SK-N-SH treated with all-trans-retinoic acid at 6 μM for 48 hours (cell line): ENCODE measurements around the gene MSANTD4.

ENCODE experiments used
- ATAC-seq: fragments of 200-7000 bp; cut with Tn5 transposase; 3 replicates; pipeline ENCODE4 v1.9.1; 2020; ENCODE audit warnings: mild to moderate bottlenecking, moderate library complexity
- ARNTL ChIP-seq: fragments of 450-650 bp; formaldehyde crosslinking; IDR thresholded peaks from 2 replicates; pipeline ENCODE4 v1.5.0; 2020; ENCODE audit warnings: low read depth, mild to moderate bottlenecking, moderate library complexity, borderline replicate concordance
- BACH2 ChIP-seq: fragments of 250-450 bp; sonication (Bioruptor Pico); IDR thresholded peaks from 2 replicates; pipeline ENCODE4 v1.9.0; 2021; ENCODE audit warnings: mild to moderate bottlenecking, borderline replicate concordance
- ESRRG ChIP-seq: fragments of 250-450 bp; sonication (Bioruptor Pico); IDR thresholded peaks from 2 replicates; pipeline ENCODE4 v1.6.1; 2021; ENCODE audit warnings: mild to moderate bottlenecking
- GLIS3 ChIP-seq: fragments of 250-450 bp; sonication (Bioruptor Pico); IDR thresholded peaks from 2 replicates; pipeline ENCODE4 v1.5.0; 2020; ENCODE audit warnings: mild to moderate bottlenecking, moderate library complexity
- OSR1 ChIP-seq: fragments of 250-450 bp; sonication (Bioruptor Pico); IDR thresholded peaks from 2 replicates; pipeline ENCODE4 v1.8.0; 2022; ENCODE audit warnings: moderate library complexity, mild to moderate bottlenecking, inconsistent platforms
- PPARA ChIP-seq: fragments of 250-450 bp; sonication (Bioruptor Pico); IDR thresholded peaks from 2 replicates; pipeline ENCODE4 v1.5.0; 2020; ENCODE audit warnings: mild to moderate bottlenecking, borderline replicate concordance
- RARB ChIP-seq: fragments of 250-450 bp; sonication (Bioruptor Pico); IDR thresholded peaks from 2 replicates; pipeline ENCODE4 v1.8.0; 2021; ENCODE audit warnings: mild to moderate bottlenecking, moderate library complexity
- SNAI2 ChIP-seq: fragments of 250-450 bp; sonication (Bioruptor Pico); IDR thresholded peaks from 2 replicates; pipeline ENCODE4 v1.5.0; 2020; ENCODE audit warnings: mild to moderate bottlenecking, moderate library complexity
- TCF4 ChIP-seq: fragments of 250-450 bp; sonication (Bioruptor Pico); IDR thresholded peaks from 2 replicates; pipeline ENCODE4 v1.8.0; 2021; ENCODE audit warnings: mild to moderate bottlenecking, moderate library complexity, borderline replicate concordance
- TOX ChIP-seq: fragments of 250-450 bp; sonication (Bioruptor Pico); IDR thresholded peaks from 2 replicates; pipeline ENCODE4 v1.8.0; 2021; ENCODE audit warnings: mild to moderate bottlenecking, moderate library complexity, borderline replicate concordance
- ZNF565 ChIP-seq: fragments of 450-650 bp; formaldehyde crosslinking; conservative IDR thresholded peaks from 2 replicates; pipeline ENCODE4 v1.5.0; 2020; ENCODE audit warnings: low read depth, mild to moderate bottlenecking, moderate library complexity
- ZNF8 ChIP-seq: fragments of 450-650 bp; formaldehyde crosslinking; IDR thresholded peaks from 2 replicates; pipeline ENCODE4 v1.5.0; 2020; ENCODE audit warnings: mild to moderate bottlenecking, moderate library complexity
- TF ChIP-seq, protein P1 (sequence below): fragments of 250-450 bp; sonication (Bioruptor Pico); IDR thresholded peaks from 2 replicates; pipeline ENCODE4 v1.5.0; 2020; ENCODE audit warnings: mild to moderate bottlenecking, moderate library complexity
- TF ChIP-seq, protein P2 (sequence below): fragments of 250-450 bp; sonication (Bioruptor Pico); IDR thresholded peaks from 2 replicates; pipeline ENCODE4 v1.8.0; 2021; ENCODE audit warnings: low read depth, mild to moderate bottlenecking, moderate library complexity, borderline replicate concordance
- TF ChIP-seq, protein P3 (sequence below): fragments of 250-450 bp; sonication (Bioruptor Pico); IDR thresholded peaks from 2 replicates; pipeline ENCODE4 v1.8.0; 2020; ENCODE audit warnings: mild to moderate bottlenecking, moderate library complexity, borderline replicate concordance
- TF ChIP-seq, protein P4 (sequence below): fragments of 250-450 bp; sonication (Bioruptor Pico); IDR thresholded peaks from 2 replicates; pipeline ENCODE4 v1.5.1; 2020; ENCODE audit warnings: low read depth, mild to moderate bottlenecking, moderate library complexity
- TF ChIP-seq, protein P5 (sequence below): fragments of 250-450 bp; sonication (Bioruptor Pico); IDR thresholded peaks from 2 replicates; pipeline ENCODE4 v1.5.1; 2021; ENCODE audit warnings: mild to moderate bottlenecking, moderate library complexity

Gene MSANTD4

DNA sequence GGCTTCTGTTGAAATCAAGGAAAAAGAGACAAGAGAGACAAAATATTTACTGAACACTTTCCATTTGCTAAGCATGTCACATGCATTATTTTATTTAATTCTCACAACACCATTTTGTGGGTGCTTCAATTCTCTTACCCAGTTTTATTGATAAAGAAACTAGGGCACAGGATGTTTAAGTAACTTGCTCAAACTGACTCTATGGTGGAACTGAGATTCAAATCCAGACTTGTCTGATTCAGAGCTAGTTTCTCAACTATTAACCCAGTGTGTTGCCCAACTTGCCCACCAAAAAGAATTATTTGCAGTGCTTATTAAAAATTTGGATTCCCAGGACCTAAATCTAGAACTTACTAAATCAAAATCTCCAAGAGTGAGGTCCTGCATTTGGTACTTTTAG is 21.5 kb upstream of the MSANTD4 start (continued):
- TF ChIP-seq, protein P1, sequence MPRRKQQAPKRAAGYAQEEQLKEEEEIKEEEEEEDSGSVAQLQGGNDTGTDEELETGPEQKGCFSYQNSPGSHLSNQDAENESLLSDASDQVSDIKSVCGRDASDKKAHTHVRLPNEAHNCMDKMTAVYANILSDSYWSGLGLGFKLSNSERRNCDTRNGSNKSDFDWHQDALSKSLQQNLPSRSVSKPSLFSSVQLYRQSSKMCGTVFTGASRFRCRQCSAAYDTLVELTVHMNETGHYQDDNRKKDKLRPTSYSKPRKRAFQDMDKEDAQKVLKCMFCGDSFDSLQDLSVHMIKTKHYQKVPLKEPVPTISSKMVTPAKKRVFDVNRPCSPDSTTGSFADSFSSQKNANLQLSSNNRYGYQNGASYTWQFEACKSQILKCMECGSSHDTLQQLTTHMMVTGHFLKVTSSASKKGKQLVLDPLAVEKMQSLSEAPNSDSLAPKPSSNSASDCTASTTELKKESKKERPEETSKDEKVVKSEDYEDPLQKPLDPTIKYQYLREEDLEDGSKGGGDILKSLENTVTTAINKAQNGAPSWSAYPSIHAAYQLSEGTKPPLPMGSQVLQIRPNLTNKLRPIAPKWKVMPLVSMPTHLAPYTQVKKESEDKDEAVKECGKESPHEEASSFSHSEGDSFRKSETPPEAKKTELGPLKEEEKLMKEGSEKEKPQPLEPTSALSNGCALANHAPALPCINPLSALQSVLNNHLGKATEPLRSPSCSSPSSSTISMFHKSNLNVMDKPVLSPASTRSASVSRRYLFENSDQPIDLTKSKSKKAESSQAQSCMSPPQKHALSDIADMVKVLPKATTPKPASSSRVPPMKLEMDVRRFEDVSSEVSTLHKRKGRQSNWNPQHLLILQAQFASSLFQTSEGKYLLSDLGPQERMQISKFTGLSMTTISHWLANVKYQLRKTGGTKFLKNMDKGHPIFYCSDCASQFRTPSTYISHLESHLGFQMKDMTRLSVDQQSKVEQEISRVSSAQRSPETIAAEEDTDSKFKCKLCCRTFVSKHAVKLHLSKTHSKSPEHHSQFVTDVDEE (CRISPR knock-in tag): no peak
- no peak for TF ChIP-seq ZNF8

DNA sequence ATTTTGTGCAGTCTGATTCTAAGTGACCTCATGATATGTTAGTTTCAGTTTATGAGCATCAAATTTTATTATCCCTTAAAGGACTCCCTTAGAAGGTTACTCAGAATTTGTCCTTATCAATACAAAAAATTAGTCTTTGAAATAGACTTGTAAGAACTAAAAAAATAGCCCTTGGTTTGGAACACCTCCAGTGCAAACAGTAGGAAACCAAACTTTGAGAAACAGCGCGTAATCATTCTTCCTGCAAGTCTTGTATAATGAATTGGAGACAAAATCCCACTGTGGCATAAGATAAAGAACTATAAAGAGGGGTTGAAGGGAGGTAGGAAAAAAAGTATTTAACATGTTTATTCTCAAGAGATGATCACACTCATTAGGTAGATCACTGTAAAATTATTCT is 10.8 kb upstream of the MSANTD4 start:
- ATAC-seq: no peak
- TF ChIP-seq ARNTL (CRISPR knock-in tag) (no peak), RARB (CRISPR knock-in tag) (no peak), TCF4 (CRISPR knock-in tag) (no peak)
- TF ChIP-seq, all 23 proteins: peak for 0

DNA sequence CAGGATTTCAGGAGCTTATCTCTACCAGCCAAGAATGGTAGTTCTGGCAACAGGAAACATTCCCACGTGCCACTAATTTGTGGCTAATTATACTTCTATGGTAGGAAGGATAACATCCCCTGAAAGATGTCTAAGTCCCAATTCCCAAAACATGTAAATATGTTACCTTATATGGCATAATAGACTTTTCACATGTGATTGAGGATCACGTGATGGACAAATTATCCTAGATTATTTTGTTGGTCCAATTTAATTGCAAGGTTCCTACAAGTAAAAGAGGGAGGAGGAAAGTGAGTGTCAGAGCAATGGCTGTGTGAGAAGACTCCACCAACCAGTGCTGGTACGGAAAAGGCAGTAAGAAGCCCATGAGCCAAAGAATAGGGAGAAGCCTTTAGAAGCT is 9.9 kb upstream of the MSANTD4 start:
- TF ChIP-seq GLIS3 (CRISPR knock-in tag) (no peak), ARNTL (CRISPR knock-in tag) (no peak), ZNF8 (no peak), ZNF565 (no peak), ESRRG (CRISPR knock-in tag) (no peak), TOX (CRISPR knock-in tag) (no peak), BACH2 (no peak), RARB (CRISPR knock-in tag) (no peak), TCF4 (CRISPR knock-in tag) (no peak)
- TF ChIP-seq, protein P1 (CRISPR knock-in tag): no peak
- TF ChIP-seq, protein P2, sequence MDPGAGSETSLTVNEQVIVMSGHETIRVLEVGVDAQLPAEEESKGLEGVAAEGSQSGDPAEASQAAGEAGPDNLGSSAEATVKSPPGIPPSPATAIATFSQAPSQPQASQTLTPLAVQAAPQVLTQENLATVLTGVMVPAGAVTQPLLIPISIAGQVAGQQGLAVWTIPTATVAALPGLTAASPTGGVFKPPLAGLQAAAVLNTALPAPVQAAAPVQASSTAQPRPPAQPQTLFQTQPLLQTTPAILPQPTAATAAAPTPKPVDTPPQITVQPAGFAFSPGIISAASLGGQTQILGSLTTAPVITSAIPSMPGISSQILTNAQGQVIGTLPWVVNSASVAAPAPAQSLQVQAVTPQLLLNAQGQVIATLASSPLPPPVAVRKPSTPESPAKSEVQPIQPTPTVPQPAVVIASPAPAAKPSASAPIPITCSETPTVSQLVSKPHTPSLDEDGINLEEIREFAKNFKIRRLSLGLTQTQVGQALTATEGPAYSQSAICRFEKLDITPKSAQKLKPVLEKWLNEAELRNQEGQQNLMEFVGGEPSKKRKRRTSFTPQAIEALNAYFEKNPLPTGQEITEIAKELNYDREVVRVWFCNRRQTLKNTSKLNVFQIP (CRISPR knock-in tag): no peak
- TF ChIP-seq, protein P3, sequence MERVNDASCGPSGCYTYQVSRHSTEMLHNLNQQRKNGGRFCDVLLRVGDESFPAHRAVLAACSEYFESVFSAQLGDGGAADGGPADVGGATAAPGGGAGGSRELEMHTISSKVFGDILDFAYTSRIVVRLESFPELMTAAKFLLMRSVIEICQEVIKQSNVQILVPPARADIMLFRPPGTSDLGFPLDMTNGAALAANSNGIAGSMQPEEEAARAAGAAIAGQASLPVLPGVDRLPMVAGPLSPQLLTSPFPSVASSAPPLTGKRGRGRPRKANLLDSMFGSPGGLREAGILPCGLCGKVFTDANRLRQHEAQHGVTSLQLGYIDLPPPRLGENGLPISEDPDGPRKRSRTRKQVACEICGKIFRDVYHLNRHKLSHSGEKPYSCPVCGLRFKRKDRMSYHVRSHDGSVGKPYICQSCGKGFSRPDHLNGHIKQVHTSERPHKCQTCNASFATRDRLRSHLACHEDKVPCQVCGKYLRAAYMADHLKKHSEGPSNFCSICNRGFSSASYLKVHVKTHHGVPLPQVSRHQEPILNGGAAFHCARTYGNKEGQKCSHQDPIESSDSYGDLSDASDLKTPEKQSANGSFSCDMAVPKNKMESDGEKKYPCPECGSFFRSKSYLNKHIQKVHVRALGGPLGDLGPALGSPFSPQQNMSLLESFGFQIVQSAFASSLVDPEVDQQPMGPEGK: no peak
- ATAC-seq: no peak

DNA sequence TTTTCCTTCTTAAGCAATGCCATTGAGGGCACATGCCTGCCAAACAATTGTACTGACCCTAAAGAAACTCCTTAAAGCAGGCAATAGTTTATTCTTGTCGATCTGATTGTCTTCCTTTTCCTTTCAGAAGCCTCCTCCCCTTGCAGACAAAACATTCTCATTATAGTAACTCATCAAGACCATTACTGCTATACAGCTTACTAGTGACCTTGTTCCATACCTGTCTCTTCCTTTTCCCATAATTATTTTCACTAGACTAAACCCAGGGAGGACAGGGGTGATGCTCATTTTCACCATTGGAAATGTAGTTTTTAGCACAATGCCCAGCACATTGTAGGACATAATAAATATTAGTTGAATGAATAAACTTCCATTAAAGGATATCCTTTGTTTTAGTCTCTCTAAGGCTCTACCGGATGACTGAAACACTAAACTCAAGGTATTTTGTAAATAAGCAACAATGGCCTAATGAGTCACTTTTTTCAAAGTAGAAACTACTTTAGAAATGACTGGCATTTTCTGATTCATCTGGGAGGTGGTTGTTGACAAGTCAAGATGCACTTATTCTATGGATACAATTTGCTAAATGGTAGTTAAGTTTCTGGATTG is 9.3 kb upstream of the MSANTD4 start:
- ATAC-seq: no peak
- TF ChIP-seq, protein P4, sequence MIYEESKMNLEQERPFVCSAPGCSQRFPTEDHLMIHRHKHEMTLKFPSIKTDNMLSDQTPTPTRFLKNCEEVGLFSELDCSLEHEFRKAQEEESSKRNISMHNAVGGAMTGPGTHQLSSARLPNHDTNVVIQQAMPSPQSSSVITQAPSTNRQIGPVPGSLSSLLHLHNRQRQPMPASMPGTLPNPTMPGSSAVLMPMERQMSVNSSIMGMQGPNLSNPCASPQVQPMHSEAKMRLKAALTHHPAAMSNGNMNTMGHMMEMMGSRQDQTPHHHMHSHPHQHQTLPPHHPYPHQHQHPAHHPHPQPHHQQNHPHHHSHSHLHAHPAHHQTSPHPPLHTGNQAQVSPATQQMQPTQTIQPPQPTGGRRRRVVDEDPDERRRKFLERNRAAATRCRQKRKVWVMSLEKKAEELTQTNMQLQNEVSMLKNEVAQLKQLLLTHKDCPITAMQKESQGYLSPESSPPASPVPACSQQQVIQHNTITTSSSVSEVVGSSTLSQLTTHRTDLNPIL: no peak
- TF ChIP-seq, protein P5, sequence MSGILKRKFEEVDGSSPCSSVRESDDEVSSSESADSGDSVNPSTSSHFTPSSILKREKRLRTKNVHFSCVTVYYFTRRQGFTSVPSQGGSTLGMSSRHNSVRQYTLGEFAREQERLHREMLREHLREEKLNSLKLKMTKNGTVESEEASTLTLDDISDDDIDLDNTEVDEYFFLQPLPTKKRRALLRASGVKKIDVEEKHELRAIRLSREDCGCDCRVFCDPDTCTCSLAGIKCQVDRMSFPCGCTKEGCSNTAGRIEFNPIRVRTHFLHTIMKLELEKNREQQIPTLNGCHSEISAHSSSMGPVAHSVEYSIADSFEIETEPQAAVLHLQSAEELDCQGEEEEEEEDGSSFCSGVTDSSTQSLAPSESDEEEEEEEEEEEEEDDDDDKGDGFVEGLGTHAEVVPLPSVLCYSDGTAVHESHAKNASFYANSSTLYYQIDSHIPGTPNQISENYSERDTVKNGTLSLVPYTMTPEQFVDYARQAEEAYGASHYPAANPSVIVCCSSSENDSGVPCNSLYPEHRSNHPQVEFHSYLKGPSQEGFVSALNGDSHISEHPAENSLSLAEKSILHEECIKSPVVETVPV (CRISPR knock-in tag): no peak
- TF ChIP-seq OSR1 (CRISPR knock-in tag) (no peak), ARNTL (CRISPR knock-in tag) (no peak), SNAI2 (CRISPR knock-in tag) (no peak), PPARA (CRISPR knock-in tag) (no peak), ZNF565 (no peak), ESRRG (CRISPR knock-in tag) (no peak), RARB (CRISPR knock-in tag) (no peak)
- TF ChIP-seq, protein P2 (CRISPR knock-in tag): no peak
- TF ChIP-seq, protein P1 (CRISPR knock-in tag): no peak
